Fibroblast of lung (primary cell): ENCODE measurements around the gene COL5A2.

Source experiments
- CTCF ChIP-seq, 2 donors: IDR thresholded peaks in 1 of 2; conservative IDR thresholded peaks in 1 of 2; 1 replicate in 1 of 2; 2 replicates in 1 of 2; pipeline ENCODE4 v1.5.1; 2011 to 2012; ENCODE audit warnings: low read length in 2 of 2, control low read depth in 1 of 2, inconsistent platforms in 1 of 2, low read depth in 1 of 2, mild to moderate bottlenecking in 1 of 2
- EZH2 ChIP-seq: IDR thresholded peaks from 2 replicates; pipeline ENCODE4 v1.5.1; 2012; ENCODE audit warnings: low read length, control low read depth, mild to moderate bottlenecking; ENCODE audit errors: missing control alignments

GRCh38 chr2:189074506-189074905, 105.1 kb downstream of the COL5A2 start:
- TF ChIP-seq CTCF (conservative IDR thresholded peaks at IDR 0.05 in 1 of 2, IDR thresholded peaks at IDR 0.05 in 1 of 2; ENCODE audit: low read depth in 1 of 2, low read length in 2 of 2) (no peak), EZH2 (no peak)
